Neutrophil (primary cell): ENCODE data around the gene PLLP.
"Not testable (repeated sequence)": the region's sequence is repeated elsewhere in the genome, so short reads cannot be mapped to it uniquely, and the experiment has no call there.

Experiments
- H3K27ac ChIP-seq: fragments of 200-600 bp; sonication (generic); 2 replicates; pipeline ENCODE4 v1.5.1; 2016; ENCODE audit warnings: mild to moderate bottlenecking, moderate library complexity
- H3K27me3 ChIP-seq: fragments of 200-600 bp; sonication (generic); 2 replicates; pipeline ENCODE4 v1.6.0; 2016; ENCODE audit warnings: mild to moderate bottlenecking
- H3K36me3 ChIP-seq: fragments of 200-600 bp; sonication (generic); 2 replicates; pipeline ENCODE4 v1.5.1; 2017
- H3K4me1 ChIP-seq, 2 experiments: fragments of 200-600 bp in 1 of 2; sonication (generic) in 1 of 2; 1 replicate in 1 of 2; 2 replicates in 1 of 2; pipeline versions ENCODE4 v1.5.1 to v1.6.1; 2013 to 2016; ENCODE audit warnings: low read depth in 1 of 2, low read length in 1 of 2, mild to moderate bottlenecking in 1 of 2, moderate library complexity in 1 of 2; ENCODE audit not compliant: control insufficient read depth in 1 of 2, insufficient read depth in 1 of 2
- H3K4me3 ChIP-seq, 2 experiments: fragments of 200-600 bp in 1 of 2; sonication (generic) in 1 of 2; 1 replicate in 1 of 2; 2 replicates in 1 of 2; pipeline ENCODE4 v1.5.1; 2013 to 2016; ENCODE audit warnings: low read depth in 1 of 2, low read length in 1 of 2, mild to moderate bottlenecking in 1 of 2, moderate library complexity in 1 of 2
- H3K9me3 ChIP-seq: fragments of 200-600 bp; sonication (generic); 2 replicates; pipeline ENCODE4 v1.5.1; 2016
- CTCF ChIP-seq: fragments of 200-600 bp; sonication (generic); IDR thresholded peaks from 2 replicates; pipeline ENCODE4 v1.5.1; 2016; ENCODE audit warnings: antibody characterized with exemption

Gene PLLP

DNA sequence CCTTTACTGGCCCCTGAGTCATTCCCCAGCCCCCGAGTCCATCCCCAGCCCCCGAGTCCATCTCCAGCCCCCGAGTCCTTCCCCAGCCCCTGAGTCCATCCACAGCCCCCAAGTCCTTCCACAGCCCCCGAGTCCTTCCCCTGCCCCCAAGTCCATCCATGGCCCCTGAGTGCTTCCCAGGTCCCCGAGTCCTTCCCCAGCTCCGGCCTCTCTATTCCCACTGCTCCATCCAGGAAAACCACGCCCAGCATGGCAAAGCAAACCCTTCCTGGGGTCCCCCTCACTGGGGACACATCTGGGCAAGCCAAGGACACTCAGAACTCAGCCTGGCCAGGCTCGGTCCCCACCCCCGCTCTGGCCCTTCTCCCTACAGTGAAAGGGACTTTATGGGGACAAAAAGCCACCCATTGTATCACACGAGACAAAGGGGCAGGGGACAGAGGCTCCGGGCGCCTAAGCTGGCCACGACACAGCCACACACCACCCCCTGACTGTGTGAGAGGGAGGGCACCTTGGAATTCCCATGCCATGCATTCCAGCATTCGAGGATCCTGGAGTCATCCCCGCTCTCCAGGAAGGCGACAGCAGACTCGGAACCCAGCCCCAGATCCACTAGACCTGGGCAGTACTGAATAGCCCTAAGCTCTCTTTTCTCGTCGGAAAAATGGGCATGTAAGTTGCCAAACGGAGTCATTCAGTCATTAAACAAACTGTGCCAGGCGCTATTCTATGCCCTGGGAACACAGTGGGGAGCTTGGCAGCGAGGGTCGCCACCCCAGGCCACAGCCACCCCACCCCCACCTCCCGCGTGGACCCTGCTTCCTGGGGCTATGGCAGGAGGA, 14.0 kb downstream of the PLLP start:
- Histone ChIP-seq H3K4me3 (no peak overlapping the region), H3K36me3 (no peaks in the 10 kb centered on the region), H3K27ac (no peak overlapping the region), H3K27me3 (no peaks in the 10 kb centered on the region), H3K4me1 (no peaks in the 10 kb centered on the region), H3K9me3 (no peaks in the 10 kb centered on the region)
- TF ChIP-seq CTCF: no peak

- no peak for TF ChIP-seq CTCF
- Histone ChIP-seq H3K4me1 (no peaks in the 10 kb centered on the region), H3K27me3 (no peaks in the 10 kb centered on the region), H3K4me3 (no peak overlapping the region), H3K36me3 (no peaks in the 10 kb centered on the region), H3K27ac (no peak overlapping the region), H3K9me3 (no peaks in the 10 kb centered on the region)
Measured at GRCh38 chr16:57268804-57269800, 15.4 kb downstream of the PLLP start.

DNA sequence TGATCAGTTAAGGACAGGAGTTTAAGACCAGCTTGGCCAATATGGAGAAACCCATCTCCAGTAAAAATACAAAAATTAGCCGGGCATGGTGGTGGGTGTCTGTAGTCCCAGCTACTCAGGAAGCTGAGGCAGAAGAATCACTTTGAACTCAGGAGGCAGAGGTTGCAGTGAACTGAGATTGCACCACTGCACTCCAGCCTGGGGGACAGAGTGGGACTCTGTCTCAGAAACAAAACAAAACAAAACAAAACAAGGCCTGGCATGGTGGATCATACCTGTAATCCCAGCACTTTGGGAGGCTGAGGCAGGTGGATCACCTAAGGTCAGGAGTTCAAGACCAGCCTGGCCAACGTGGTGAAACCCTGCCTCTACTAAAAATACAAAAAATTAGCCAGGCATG, 17.1 kb downstream of the PLLP start:
- H3K27me3 ChIP-seq, H3K27ac ChIP-seq, H3K36me3 ChIP-seq, H3K4me1 ChIP-seq, H3K9me3 ChIP-seq, H3K4me3 ChIP-seq: not testable (repeated sequence)

DNA sequence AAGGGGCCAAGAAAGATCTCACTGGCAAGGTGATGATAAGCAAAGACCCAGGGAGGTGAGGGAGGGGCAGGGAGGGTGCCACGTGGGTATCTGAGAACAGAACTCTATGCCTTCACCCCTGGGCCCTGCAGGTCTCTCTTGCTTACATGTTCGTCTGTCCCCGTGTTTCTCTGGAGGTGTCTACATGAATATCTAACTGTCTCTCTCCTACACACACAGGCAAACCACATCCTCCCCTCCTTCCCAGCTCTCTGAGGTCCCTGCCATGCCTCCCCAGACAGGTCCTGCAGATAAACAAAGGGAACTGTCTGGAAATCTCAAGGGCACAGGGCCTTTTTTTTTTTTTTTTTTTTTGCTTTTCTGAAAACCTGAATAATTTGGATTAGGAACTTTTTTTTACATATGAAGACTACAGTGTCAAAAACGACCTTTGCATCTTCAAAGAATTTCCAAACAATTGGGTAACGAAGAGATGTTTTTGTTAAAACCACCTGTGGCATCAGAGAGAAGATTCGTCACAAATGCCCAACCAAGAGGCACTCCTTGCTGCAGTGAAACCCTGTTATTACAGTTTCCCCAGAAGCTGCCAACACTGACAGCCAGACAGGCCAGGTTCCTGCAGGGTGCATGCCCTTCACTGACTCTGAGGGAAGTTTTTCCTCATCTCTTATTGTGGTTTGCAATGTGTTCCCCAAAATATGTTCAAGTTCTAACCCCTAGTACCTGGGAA, 17.8 kb downstream of the PLLP start:
- no peaks in the 10 kb centered on the region for H3K27me3 ChIP-seq
- H3K9me3 ChIP-seq: no peaks in the 10 kb centered on the region
- TF ChIP-seq CTCF: no peak
- no peak overlapping the region for H3K4me3 ChIP-seq
- no peaks in the 10 kb centered on the region for H3K36me3 ChIP-seq
- no peaks in the 10 kb centered on the region for H3K4me1 ChIP-seq
- H3K27ac ChIP-seq: no peak overlapping the region

DNA sequence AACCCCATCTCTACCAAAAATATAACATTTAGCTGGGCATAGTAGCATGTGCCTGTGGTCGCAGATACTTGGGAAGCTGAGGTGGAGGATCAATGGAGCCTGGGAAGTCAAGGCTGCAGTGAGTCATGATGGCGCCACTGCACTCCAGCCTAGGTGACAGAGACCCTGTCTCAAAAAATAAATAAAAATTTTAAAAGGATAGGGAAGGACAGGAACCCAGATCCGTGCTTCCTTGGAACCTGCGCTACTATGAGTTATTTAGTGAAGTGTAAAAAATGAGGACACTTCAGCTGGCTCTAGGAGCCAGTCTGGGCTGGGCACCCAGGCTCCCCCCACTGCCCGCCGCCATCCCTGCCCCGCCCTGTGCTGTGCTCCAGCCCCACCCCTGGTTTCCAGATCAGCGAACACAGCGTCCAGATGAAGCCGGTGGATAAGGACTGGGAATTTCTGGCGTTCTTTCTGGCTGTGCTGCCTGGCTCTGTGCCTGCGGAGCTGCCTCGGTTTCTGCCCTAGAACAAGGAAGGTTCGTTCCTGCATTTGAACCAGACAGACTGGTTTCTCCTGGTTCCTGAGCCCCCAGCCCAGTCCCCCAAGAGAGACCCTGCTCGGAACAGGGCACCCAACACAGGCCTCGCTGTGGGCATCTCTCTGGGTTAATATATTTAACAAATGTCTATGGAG, 18.5 kb downstream of the PLLP start:
- Histone ChIP-seq H3K9me3 (no peaks in the 10 kb centered on the region), H3K36me3 (no peaks in the 10 kb centered on the region), H3K4me3 (no peak overlapping the region), H3K27me3 (no peaks in the 10 kb centered on the region), H3K27ac (no peak overlapping the region), H3K4me1 (no peaks in the 10 kb centered on the region)
- TF ChIP-seq CTCF: no peak
